Tibial artery (tissue), 4 donors: Measurements from ENCODE around the gene NPAS3.

Experiments used
- DNase-seq, 2 donors: peaks; one replicate each; pipeline ENCODE4 v3.0.0-alpha.2; 2019
- H3K27ac ChIP-seq, 2 donors: fragments of 200-600 bp; sonication (generic) in 1 of 2; 1 replicate in 1 of 2; 2 replicates in 1 of 2; pipeline ENCODE4 v1.5.1; 2018 to 2019; ENCODE audit warnings: mild to moderate bottlenecking in 1 of 2
- H3K27me3 ChIP-seq, 2 donors: fragments of 200-600 bp; sonication (generic) in 1 of 2; one replicate each; pipeline versions ENCODE4 v1.5.1 to v1.6.0; 2016 to 2019
- H3K36me3 ChIP-seq, 3 donors: fragments of 200-600 bp; sonication (generic) in 2 of 3; one replicate each; pipeline ENCODE4 v1.5.1; 2016 to 2019; ENCODE audit warnings: mild to moderate bottlenecking in 2 of 3
- H3K4me1 ChIP-seq, 4 donors: fragments of 200-600 bp; sonication (generic) in 2 of 4; 1 replicate in 3 of 4; 2 replicates in 1 of 4; pipeline ENCODE4 v1.5.1; 2016 to 2019
- H3K4me3 ChIP-seq, 2 donors: fragments of 200-600 bp; sonication (generic) in 1 of 2; 1 replicate in 1 of 2; 2 replicates in 1 of 2; pipeline ENCODE4 v1.5.1; 2018 to 2019; ENCODE audit warnings: mild to moderate bottlenecking in 2 of 2
- H3K9me3 ChIP-seq, 3 donors: fragments of 200-600 bp; sonication (generic) in 1 of 3; one replicate each; pipeline ENCODE4 v1.5.1; 2016 to 2019
- CTCF ChIP-seq, 2 experiments: fragments of 200-600 bp in 1 of 2; fragments of 450-650 bp in 1 of 2; IDR thresholded peaks; one replicate each; pipeline ENCODE4 v1.5.1; 2017 to 2019; ENCODE audit warnings: antibody characterized with exemption in 2 of 2, mild to moderate bottlenecking in 1 of 2, moderate library complexity in 1 of 2
- intact Hi-C: fragments of 100-400 bp; cut with DNase I; formaldehyde crosslinking; loops from one replicate; pipeline ENCODE4 v1.15.0; 2023; ENCODE audit warnings: low total_unique reads

NPAS3 gene

GRCh38 chr14:33126433-33126832 is 187.8 kb downstream of the NPAS3 start:
- Histone ChIP-seq H3K36me3 (no peaks in the 10 kb centered on the region), H3K9me3 (no peaks in the 10 kb centered on the region), H3K4me3 (no peak overlapping the region), H3K27ac (no peak overlapping the region), H3K27me3 (no peaks in the 10 kb centered on the region), H3K4me1 (no peaks in the 10 kb centered on the region)
- DNase-seq: no peak
- TF ChIP-seq CTCF (IDR thresholded peaks at IDR 0.05): no peak
- intact Hi-C loops: no loop called here

- Histone ChIP-seq H3K9me3 (no peaks in the 10 kb centered on the region), H3K4me1 (no peaks in the 10 kb centered on the region), H3K27ac (no peak overlapping the region), H3K4me3 (no peak overlapping the region), H3K36me3 (no peaks in the 10 kb centered on the region), H3K27me3 (no peaks in the 10 kb centered on the region)
- DNase-seq: no peak
- TF ChIP-seq CTCF (IDR thresholded peaks at IDR 0.05): no peak
- intact Hi-C loops: no loop called here
These were observed 188.9 kb downstream of the NPAS3 start for GRCh38 chr14:33127531-33127930.

- Histone ChIP-seq H3K27ac (no peak overlapping the region), H3K9me3 (no peaks in the 10 kb centered on the region), H3K4me3 (no peak overlapping the region), H3K36me3 (no peaks in the 10 kb centered on the region), H3K4me1 (no peaks in the 10 kb centered on the region), H3K27me3 (no peaks in the 10 kb centered on the region)
- no peak for TF ChIP-seq CTCF (IDR thresholded peaks at IDR 0.05)
- intact Hi-C loops: no loop called here
- DNase-seq: no peak
These were observed 193.1 kb downstream of the NPAS3 start for GRCh38 chr14:33131801-33132200.

GRCh38 chr14:33134162-33134561 is 195.5 kb downstream of the NPAS3 start:
- no peaks in the 10 kb centered on the region for H3K4me1 ChIP-seq
- no peaks in the 10 kb centered on the region for H3K9me3 ChIP-seq
- no peak overlapping the region for H3K4me3 ChIP-seq
- no peak for TF ChIP-seq CTCF (IDR thresholded peaks at IDR 0.05)
- intact Hi-C loops: no loop called here
- no peak for DNase-seq
- no peak overlapping the region for H3K27ac ChIP-seq
- no peaks in the 10 kb centered on the region for H3K27me3 ChIP-seq
- H3K36me3 ChIP-seq: no peaks in the 10 kb centered on the region

- DNase-seq: no peak
These were observed 196.3 kb downstream of the NPAS3 start for GRCh38 chr14:33134975-33135374.

More at GRCh38 chr14:33134975-33135374, 196.3 kb downstream of the NPAS3 start:
- H3K9me3 ChIP-seq: no peaks in the 10 kb centered on the region
- no peaks in the 10 kb centered on the region for H3K27me3 ChIP-seq
- no peaks in the 10 kb centered on the region for H3K36me3 ChIP-seq
- no peaks in the 10 kb centered on the region for H3K4me1 ChIP-seq
- H3K27ac ChIP-seq: no peak overlapping the region
- H3K4me3 ChIP-seq: no peak overlapping the region
- intact Hi-C loops: no loop called here
- TF ChIP-seq CTCF (IDR thresholded peaks at IDR 0.05): no peak
